ENCODE measurements around the gene DHX58.

- TF ChIP-seq POLR2AphosphoS5 (IDR thresholded peaks at IDR 0.05) (no peak), POLR2A (IDR thresholded peaks at IDR 0.05) (no peak)
Measured at GRCh38 chr17:42079541-42079940, 33.0 kb downstream of the DHX58 start.

All from spleen (tissue), 3 donors.